ENCODE measurements around the gene LCE3C. TPM values are rescaled to one million over a fixed set of nuclear protein-coding genes. Genes with fewer than 3 reads are reported as not detected.

The LCE3C gene
- total RNA-seq, 1 donor from 2014 or later = not detected

DNA sequence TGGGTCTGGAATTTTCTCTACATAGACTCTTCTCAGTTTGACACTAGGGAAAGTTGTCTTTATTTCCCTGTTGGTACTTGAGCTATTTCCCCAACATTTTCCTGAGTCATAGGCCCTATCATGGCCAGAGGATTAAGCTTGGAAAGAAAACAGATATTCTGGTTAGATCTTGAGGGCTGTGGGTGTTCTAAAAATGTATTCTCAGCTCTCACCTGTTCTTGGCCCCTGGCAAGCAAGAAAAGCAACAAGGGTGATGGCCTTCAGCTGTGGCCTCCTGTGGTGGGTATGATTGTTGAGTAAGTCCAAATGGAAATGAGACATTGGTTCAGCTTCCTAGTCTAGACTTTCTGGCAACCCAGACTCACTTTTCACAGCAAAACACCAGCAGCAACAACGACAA lies 40.3 kb downstream of the LCE3C start:
- no peak for DNase-seq (ENCODE audit: extremely low spot score, unreplicated experiment)
- no peaks in the 10 kb centered on the region for H3K36me3 Mint-ChIP-seq (ENCODE audit: unreplicated experiment)
- H3K27me3 Mint-ChIP-seq (ENCODE audit: unreplicated experiment) = no peaks in the 10 kb centered on the region
- H3K9me3 Mint-ChIP-seq (ENCODE audit: unreplicated experiment) = peaks cover 21% of the 10 kb centered on the region
- no peak overlapping the region for H3K4me3 Mint-ChIP-seq (ENCODE audit: unreplicated experiment)
- H3K4me1 Mint-ChIP-seq (ENCODE audit: unreplicated experiment) = no peaks in the 10 kb centered on the region
- H3K27ac Mint-ChIP-seq (ENCODE audit: unreplicated experiment) = no peak overlapping the region
- TF ChIP-seq, protein P1, sequence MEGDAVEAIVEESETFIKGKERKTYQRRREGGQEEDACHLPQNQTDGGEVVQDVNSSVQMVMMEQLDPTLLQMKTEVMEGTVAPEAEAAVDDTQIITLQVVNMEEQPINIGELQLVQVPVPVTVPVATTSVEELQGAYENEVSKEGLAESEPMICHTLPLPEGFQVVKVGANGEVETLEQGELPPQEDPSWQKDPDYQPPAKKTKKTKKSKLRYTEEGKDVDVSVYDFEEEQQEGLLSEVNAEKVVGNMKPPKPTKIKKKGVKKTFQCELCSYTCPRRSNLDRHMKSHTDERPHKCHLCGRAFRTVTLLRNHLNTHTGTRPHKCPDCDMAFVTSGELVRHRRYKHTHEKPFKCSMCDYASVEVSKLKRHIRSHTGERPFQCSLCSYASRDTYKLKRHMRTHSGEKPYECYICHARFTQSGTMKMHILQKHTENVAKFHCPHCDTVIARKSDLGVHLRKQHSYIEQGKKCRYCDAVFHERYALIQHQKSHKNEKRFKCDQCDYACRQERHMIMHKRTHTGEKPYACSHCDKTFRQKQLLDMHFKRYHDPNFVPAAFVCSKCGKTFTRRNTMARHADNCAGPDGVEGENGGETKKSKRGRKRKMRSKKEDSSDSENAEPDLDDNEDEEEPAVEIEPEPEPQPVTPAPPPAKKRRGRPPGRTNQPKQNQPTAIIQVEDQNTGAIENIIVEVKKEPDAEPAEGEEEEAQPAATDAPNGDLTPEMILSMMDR (IDR thresholded peaks at IDR 0.05) = no peak

DNA sequence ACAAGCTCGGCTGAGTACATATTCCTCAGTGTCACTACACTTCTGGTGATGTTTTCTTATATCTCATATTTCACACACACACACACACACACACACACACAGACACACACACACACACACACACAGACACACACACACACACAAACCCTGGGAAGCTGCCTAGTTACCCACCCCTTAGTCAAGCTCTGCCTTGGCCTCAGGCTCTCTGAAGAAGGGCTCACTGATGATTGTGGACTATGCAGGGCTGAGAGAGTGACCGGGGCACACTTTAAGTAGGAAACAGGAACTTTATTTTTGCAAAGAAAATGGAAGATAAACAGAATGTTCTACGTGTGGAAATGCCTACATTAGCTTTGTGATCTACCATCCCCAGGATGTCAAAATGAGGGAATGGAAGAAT lies 43.9 kb downstream of the LCE3C start:
- no peak for DNase-seq (ENCODE audit: extremely low spot score, unreplicated experiment)
- H3K27me3 Mint-ChIP-seq (ENCODE audit: unreplicated experiment) = no peaks in the 10 kb centered on the region
- peaks cover 7% of the 10 kb centered on the region for H3K9me3 Mint-ChIP-seq (ENCODE audit: unreplicated experiment)
- no peak overlapping the region for H3K27ac Mint-ChIP-seq (ENCODE audit: unreplicated experiment)
- no peaks in the 10 kb centered on the region for H3K4me1 Mint-ChIP-seq (ENCODE audit: unreplicated experiment)
- no peaks in the 10 kb centered on the region for H3K36me3 Mint-ChIP-seq (ENCODE audit: unreplicated experiment)
- TF ChIP-seq, protein P1 (IDR thresholded peaks at IDR 0.05) = no peak
- H3K4me3 Mint-ChIP-seq (ENCODE audit: unreplicated experiment) = no peak overlapping the region

DNA sequence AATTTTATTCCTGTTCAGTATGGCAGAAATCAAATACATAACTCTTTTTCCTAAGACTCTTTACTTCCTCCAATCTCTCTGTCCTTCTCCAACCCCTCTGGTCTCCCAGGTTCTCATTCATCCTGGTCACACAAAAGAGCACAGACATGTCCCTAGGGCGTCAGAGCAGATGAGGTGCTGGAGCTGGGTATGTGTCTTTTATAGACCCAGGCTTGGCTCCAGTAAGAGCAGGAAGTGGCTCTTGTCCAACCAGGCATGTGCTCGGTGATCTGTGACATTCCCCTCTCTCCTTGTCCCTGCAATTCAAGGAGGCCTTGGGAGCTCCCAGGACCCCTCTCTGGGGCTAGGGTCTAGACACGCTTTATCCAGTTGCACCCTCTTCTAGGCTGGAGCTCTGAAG lies 45.1 kb downstream of the LCE3C start:
- H3K27ac Mint-ChIP-seq (ENCODE audit: unreplicated experiment) = no peak overlapping the region
- H3K9me3 Mint-ChIP-seq (ENCODE audit: unreplicated experiment) = peaks cover 7% of the 10 kb centered on the region
- no peak for DNase-seq (ENCODE audit: extremely low spot score, unreplicated experiment)
- no peak overlapping the region for H3K4me3 Mint-ChIP-seq (ENCODE audit: unreplicated experiment)
- H3K36me3 Mint-ChIP-seq (ENCODE audit: unreplicated experiment) = no peaks in the 10 kb centered on the region
- no peaks in the 10 kb centered on the region for H3K4me1 Mint-ChIP-seq (ENCODE audit: unreplicated experiment)
- TF ChIP-seq, protein P1 (IDR thresholded peaks at IDR 0.05) = no peak
- no peaks in the 10 kb centered on the region for H3K27me3 Mint-ChIP-seq (ENCODE audit: unreplicated experiment)

DNA sequence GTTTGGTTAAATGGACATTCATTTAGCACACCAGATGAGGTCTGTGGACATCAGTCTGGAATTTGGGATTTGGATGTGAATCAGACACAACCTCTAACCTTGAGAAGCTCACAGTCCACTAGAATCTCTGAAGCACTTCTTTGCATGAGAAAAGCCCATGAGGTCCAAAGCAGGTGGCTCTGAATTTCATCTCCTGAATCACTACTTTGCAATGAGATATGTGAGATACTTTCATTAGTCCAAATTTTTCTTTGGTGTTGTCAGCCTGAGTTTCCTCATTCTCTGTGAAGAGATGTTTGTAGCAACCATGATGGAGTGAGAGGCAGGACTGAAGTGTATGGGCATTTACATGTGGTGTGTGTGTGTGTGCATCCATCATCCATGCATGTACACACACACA lies 46.6 kb downstream of the LCE3C start:
- TF ChIP-seq, protein P1 (IDR thresholded peaks at IDR 0.05) = no peak
- no peaks in the 10 kb centered on the region for H3K27me3 Mint-ChIP-seq (ENCODE audit: unreplicated experiment)
- peaks cover 2% of the 10 kb centered on the region for H3K9me3 Mint-ChIP-seq (ENCODE audit: unreplicated experiment)
- no peaks in the 10 kb centered on the region for H3K4me1 Mint-ChIP-seq (ENCODE audit: unreplicated experiment)
- H3K36me3 Mint-ChIP-seq (ENCODE audit: unreplicated experiment) = no peaks in the 10 kb centered on the region
- DNase-seq (ENCODE audit: extremely low spot score, unreplicated experiment) = no peak
- H3K4me3 Mint-ChIP-seq (ENCODE audit: unreplicated experiment) = no peak overlapping the region
- no peak overlapping the region for H3K27ac Mint-ChIP-seq (ENCODE audit: unreplicated experiment)

Other genes starting within 250 kb of the LCE3C start
- not detected in 2 replicates for gene FLG2, start 240.2 kb upstream of the LCE3C start, total RNA-seq
- gene CRNN, start 186.0 kb upstream of the LCE3C start, total RNA-seq = not detected in 2 replicates
- not detected in 2 replicates for gene LCE5A, start 89.4 kb upstream of the LCE3C start, total RNA-seq
- gene CRCT1, start 85.8 kb upstream of the LCE3C start, total RNA-seq = not detected in 2 replicates
- gene LCE3E, start 33.5 kb upstream of the LCE3C start, total RNA-seq = not detected in 2 replicates
- gene LCE3D, start 19.7 kb upstream of the LCE3C start, total RNA-seq = not detected in 2 replicates
- gene LCE3B, start 13.6 kb downstream of the LCE3C start, total RNA-seq = not detected in 2 replicates
- gene LCE3A, start 22.9 kb downstream of the LCE3C start, total RNA-seq = not detected in 2 replicates
- not detected in 2 replicates for gene LCE2D, start 63.1 kb downstream of the LCE3C start, total RNA-seq
- not detected in 2 replicates for gene LCE2C, start 75.0 kb downstream of the LCE3C start, total RNA-seq
- not detected in 2 replicates for gene LCE2B, start 85.9 kb downstream of the LCE3C start, total RNA-seq
- not detected in 2 replicates for gene LCE2A, start 98.1 kb downstream of the LCE3C start, total RNA-seq
- not detected in 2 replicates for gene LCE4A, start 107.9 kb downstream of the LCE3C start, total RNA-seq
- gene KPRP, start 157.8 kb downstream of the LCE3C start, total RNA-seq = not detected in 2 replicates
- not detected in 2 replicates for gene LCE1F, start 174.9 kb downstream of the LCE3C start, total RNA-seq
- not detected in 2 replicates for gene LCE1E, start 186.0 kb downstream of the LCE3C start, total RNA-seq
- gene LCE1D, start 196.5 kb downstream of the LCE3C start, total RNA-seq = not detected in 2 replicates
- gene LCE1C, start 206.4 kb downstream of the LCE3C start, total RNA-seq = not detected in 2 replicates
- gene LCE1B, start 211.7 kb downstream of the LCE3C start, total RNA-seq = not detected in 2 replicates
- not detected in 2 replicates for gene LCE1A, start 227.2 kb downstream of the LCE3C start, total RNA-seq
- not detected in 2 replicates for gene LCE6A, start 242.6 kb downstream of the LCE3C start, total RNA-seq

Measured in osteocyte (in vitro differentiated cells).